CD4-positive, alpha-beta T cell treated with Interleukin-10 for 1 hour (primary cell): ENCODE data around the gene PARP14.
"Not testable (repeated sequence)": the region's sequence is repeated elsewhere in the genome, so short reads cannot be mapped to it uniquely, and the experiment has no call there.

Experiments used
- DNase-seq: peaks from one replicate; pipeline ENCODE4 v3.0.0-alpha.2; 2020

The PARP14 gene

GRCh38 chr3:122727294-122727693, 46.7 kb downstream of the PARP14 start:
- no peak for DNase-seq

- DNase-seq, result no peak
Observed at GRCh38 chr3:122727766-122728165, 47.1 kb downstream of the PARP14 start.

- DNase-seq, result no peak
Observed at GRCh38 chr3:122728186-122728585, 47.5 kb downstream of the PARP14 start.

GRCh38 chr3:122728756-122729514, 48.3 kb downstream of the PARP14 start:
- no peak for DNase-seq

DNA sequence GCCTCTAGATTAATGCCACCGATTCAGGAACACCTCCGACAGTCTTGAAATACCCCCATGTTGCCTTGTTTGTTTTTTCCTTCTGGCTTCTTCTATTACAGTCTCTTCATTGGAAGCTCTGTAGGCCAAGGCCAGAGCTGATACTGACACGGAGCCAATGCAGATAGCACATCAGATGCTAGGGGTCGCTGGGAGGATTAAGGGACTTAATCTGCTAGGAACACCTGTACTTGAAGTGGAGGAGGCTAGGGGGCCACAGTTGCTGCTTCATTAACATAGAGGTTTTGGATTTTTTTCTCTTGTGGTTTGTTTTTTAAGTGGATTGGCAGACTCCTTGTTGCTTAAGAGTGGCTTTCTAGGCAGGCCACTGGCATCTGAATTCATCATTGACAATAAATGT, 49.6 kb downstream of the PARP14 start:
- DNase-seq, result no peak

- DNase-seq, result not testable (repeated sequence)
Observed at GRCh38 chr3:122732682-122733525, 52.3 kb downstream of the PARP14 start.

GRCh38 chr3:122739172-122739571, 58.5 kb downstream of the PARP14 start:
- DNase-seq, result no peak

DNA sequence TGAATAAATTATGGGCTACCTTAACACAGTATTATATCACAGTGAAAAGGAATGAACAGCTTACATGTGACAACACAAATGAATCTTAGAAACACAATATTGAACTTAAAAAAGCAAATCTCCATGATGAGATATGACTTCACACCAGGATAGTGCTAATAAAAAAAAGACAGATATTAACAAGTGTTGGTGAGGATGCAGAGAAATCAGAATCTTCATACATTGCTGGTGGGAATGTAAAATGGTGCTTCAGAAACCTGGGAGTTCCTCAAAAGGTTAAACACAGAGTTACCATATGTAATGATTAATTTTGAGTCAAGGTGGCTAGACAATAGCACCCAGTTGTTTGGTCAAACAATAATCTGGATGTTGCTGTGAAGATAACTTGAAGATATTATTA, 61.6 kb downstream of the PARP14 start:
- DNase-seq, result no peak

- DNase-seq, result no peak
Observed at GRCh38 chr3:122743581-122744120, 63.0 kb downstream of the PARP14 start.

DNA sequence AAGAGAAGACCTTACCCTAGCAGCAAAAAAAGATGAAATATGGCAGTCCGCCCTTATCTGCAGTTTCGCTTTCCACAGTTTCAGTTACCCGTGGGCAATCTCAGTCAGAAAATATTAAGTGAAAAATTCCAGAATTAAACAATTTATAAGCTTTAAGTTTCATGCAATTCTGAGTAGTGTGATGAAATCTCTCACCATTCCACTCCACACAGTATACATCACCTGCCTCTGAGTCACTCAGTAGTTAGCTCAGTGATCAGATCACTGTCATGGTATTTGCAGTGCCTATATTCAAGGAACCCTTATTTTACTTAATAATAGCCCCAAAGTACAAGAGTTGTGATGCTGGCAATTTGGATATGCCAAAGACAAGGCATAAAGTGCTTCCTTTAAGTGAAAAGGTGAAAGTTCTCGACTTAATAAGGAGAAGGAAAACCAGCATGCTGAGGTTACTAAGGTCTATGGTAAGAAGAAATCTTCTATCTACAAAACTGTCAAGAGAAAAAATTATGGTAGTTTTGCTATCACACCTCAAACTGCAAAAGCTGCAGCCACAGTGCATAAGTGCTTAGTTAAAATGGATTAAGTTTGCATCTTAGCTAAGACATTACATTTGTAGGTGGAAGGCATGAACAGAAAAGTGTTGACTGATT, 64.9 kb downstream of the PARP14 start:
- DNase-seq, result no peak

DNA sequence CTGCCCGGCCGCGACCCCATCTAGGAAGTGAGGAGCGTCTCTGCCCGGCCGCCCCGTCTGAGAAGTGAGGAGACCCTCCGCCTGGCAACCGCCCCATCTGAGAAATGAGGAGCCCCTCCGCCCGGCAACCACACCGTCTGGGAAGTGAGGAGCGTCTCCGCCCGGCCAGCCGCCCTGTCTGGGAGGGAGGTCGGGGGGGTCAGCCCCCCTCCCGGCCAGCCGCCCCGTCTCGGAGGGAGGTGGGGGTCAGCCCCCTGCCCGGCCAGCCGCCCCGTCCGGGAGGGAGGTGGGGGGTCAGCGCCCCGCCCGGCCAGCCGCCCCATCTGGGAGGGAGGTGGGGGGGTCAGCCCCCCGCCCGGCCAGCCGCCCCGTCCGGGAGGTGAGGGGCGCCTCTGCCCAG, 66.7 kb downstream of the PARP14 start:
- not testable (repeated sequence) for DNase-seq

DNA sequence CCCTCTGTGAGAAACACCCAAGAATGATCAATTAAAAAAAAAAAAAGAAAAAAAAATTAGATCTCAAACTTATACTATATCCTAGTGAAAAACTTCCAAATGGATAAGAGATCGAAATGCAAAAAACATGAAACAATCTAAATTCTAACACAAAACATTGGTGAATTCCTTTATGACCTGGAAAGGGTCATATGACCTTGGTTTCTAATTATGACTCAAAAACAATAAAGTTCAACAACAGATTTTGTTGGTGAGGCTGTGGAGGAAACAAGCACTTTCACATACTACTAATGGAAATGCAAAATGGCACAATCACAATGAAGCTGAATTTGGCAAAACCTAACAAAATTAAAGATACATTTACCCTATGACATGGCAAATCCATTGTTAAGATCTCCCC, 67.7 kb downstream of the PARP14 start:
- DNase-seq, result no peak

DNA sequence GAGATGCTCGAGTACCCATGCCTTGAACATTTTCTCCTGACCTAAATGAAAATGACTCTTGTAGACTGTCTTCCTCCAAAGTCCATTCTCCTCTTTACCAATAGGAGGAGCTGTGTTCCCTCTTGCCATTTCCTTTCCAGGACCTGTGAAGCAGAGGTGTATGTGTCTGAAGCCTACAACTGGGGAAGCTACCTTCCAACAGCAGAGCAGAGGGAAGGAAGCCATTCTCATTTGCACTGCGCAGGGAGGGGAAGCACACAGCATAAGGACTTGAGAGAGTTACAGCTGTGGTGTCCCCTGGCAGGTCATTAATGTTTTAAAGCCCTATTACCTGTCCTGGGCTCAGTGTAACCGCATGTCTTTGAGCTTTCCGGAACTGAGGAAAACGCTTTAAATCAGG, 74.3 kb downstream of the PARP14 start:
- DNase-seq, result peak; percentile 65

DNA sequence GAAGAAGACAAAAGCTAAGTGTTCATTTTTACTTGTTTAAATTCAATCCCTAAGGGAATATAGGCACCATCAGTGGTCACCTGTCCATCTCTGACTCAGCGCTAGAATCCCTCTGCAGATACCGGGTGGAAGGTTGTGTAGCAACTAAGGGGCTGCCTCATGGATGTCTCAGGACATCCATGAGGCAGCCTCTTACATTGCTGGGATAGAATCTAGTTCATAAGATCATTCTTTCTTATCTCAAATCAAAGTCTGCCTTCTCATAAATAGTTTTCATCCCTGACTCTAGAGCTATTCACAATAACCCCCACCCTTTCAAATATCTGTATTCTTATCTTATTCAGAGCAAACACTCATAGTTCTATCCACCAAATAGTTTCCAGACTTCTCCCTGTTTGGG, 74.9 kb downstream of the PARP14 start:
- no peak for DNase-seq

- no peak for DNase-seq
Observed at GRCh38 chr3:122758877-122759560, 78.4 kb downstream of the PARP14 start.

DNA sequence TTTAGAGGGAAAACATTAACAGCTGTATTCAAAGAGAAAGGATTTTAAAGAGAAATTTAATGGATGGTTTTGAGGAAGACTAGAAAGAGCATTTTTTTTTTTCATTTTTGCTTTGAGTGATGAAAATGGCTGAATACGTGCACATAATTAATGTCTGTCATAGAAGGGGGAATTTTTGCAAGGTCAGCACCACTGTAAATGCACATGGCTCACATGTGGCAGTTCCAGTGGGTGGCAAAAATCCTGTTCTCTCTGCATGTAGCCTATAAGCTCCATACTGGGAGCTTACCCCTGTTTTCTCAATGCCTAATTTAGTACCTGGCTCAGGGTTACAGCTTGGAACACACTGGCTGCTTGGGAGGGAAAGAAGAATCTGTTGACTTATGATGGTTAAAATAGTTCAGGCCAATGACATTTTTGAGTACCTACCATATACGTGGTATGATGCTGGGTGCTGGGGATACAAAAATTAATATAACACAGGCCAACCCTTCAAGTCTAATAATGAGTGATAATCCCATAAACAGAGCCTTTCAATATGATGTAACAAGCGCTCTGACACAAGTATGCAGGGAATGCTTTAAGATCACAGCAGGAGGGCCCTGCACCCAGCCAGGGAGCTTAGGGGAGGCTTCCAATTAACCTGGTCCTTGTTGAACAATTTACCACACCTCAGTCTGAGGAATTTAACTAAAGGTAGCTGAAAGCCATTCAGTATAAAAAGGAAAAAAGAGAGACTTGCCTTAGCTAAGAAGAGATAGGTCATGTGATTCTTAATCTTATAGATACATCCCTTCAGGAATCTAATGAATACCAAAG, 80.0 kb downstream of the PARP14 start:
- no peak for DNase-seq

- DNase-seq, result no peak
Observed at GRCh38 chr3:122766430-122766829, 85.8 kb downstream of the PARP14 start.

DNA sequence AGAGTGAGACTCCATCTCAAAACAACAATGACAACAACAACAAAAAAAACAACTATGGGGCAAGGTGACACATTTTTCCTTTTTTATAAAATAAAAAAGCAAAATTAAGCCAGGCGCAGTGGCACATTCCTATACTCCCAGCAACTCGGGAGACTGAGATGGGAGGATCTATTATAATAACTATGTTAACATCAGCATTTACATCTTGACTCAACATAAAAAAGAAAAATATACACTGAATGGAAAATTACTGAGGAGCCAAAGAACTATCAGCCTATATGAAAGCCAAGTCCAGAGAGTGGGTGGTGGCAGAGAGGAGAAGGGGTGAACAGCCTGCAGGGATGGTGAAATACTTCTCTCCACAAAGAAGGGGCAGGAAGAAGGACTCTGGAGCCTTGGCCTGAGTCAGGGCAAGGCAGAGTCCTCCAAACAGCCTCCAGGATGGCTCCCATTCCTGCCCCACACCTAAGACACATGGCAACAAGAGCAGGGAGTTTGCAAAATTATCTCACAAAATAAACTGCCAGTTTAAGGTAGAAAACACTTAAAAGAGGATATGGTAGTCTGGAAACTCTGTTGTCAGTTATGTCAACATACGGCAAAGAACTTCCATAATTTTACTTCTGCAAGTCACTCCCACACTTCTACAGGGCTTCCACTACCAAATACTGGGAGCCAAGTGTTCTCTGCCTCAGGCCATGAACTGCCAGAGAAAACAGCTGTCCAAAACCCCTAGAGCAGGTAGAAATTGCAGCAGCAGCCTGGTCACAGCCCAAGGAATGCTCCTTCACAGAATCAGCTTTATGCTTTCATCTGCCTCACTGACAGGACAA, 87.1 kb downstream of the PARP14 start:
- DNase-seq, result no peak

DNA sequence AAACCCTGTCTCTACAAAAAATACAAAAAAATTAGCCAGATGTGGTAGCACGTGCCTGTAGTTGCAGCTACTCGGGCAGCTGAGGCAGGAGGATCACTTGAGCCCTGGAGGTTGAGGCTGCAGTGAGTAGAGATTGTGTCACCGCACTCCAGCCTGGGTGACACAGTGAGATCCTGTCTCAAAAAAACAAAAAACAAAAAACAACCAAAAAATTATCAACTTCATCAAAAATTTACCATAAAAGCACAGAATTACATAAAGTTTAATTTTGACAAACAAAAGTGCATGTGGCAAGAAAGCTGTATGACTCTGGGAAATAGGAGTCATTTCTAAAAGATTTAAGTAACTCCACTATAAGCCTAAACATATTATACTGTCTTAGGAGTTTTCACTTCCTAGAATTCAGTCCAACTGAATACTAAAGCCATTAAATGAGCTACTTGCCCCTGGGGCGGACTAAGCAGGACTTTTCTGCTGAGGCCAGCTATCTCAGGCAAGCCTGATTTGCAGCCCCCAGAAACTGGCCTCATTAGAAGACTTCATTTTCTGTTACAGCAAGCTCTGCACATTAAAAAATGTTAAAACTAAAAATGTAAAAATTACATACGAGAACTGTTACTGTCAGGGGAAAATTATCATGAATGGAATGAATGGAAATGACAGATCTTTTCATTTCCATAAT, 90.0 kb downstream of the PARP14 start:
- no peak for DNase-seq

GRCh38 chr3:122772827-122773226, 92.2 kb downstream of the PARP14 start:
- DNase-seq, result no peak
